Fibroblast of upper back skin (primary cell): ENCODE results near the gene SLC6A12.

Experiments
- DNase-seq: peaks from one replicate; pipeline ENCODE4 v3.0.0-alpha.2; 2013

Gene SLC6A12

DNA sequence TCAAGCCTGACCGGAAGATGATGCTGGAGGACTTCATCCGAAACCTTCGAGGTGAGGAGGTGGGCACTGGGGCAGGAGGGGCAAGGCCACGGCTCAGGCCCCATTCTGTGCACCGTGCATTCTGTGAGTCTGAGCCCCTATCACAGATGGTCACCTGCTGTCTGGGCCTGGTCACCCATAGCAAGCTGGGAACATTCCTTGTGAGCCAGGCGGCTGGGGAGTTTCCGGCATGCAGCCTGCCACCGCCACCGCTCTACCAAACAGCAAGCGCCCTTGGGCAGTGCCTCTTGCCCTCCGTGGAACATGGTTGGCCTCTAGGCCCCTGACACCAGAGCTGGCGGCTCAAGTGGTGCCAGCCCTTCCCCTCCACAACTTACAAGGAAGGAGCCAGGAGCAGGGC, 56.3 kb downstream of the SLC6A12 start:
- DNase-seq, result no peak

DNA sequence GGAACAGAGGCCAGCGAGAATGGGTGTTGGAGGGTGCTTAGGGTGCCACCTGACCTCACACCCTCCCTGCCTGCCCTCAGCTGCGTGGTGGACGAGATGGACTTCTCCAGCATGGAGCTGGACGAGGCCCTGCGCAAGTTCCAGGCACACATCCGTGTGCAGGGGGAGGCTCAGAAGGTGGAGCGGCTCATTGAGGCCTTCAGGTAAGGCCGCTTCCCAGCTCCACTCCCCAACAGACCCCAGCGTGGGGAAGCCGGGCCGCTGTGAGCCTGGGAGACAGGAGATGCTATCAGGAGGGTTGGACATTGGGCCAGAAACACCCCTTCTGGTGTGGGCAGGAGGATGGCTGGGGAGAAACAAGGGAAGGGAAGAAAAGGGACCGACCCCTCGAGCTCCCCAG, 57.0 kb downstream of the SLC6A12 start:
- no peak for DNase-seq

DNA sequence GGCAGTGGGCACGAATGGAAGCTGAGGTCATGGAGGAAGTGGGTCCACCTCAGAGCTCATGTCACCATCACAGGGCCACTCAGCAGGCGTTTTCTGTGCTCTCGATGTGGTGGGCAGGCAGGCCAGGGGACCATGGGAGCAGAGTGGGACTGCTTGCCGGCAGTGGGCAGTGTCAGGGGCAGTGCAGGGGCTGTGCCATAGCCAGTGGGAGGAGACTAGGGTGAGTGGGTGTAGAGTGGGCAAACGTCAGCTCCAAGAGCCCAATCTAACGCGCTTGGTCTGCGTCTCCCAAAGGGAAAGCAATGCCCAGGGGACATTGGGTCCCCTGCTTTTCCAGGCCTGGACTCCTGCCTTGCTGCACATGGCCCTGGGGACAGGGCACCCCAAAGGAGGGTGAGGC, 58.3 kb downstream of the SLC6A12 start:
- DNase-seq, result no peak

DNA sequence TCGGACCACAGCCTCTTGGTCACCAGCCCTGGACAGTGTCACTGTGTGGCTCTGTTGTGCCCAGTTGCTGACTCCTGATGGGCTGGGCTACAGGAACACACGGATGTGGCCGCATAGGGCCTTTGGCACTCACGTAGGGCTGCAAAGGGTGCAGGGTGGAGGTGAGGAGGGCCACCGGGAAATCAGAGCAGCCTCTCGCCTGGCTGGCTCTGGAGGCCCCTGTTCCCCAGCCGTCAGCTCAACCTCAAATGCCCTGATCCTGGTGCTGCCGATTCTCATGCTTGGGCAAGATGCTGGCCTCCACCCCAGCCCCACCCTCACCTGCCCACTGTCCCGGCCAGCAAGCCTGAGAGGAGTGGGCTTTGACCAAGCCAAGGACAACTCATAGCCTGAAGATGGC, 59.0 kb downstream of the SLC6A12 start:
- no peak for DNase-seq

DNA sequence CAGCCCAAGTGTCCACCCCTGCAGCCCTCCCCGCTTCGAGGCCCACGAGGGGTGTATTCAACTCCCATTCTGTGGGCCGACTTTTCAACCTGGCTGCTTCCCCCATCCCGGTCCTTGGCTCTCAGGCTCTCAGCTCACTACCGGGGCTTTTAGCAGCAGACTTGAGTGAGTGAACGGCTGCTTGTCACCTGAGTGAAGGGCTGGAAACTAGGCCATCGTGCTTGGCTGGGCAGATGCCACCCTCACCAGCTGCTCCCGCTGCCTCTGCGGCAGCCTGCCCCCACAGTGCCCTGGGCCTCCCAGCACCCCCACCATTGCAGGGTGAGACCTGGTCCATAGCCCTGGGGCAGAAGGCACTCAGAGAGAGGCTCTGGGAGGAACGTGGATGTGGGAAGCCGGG, 59.9 kb downstream of the SLC6A12 start:
- DNase-seq, result no peak

DNA sequence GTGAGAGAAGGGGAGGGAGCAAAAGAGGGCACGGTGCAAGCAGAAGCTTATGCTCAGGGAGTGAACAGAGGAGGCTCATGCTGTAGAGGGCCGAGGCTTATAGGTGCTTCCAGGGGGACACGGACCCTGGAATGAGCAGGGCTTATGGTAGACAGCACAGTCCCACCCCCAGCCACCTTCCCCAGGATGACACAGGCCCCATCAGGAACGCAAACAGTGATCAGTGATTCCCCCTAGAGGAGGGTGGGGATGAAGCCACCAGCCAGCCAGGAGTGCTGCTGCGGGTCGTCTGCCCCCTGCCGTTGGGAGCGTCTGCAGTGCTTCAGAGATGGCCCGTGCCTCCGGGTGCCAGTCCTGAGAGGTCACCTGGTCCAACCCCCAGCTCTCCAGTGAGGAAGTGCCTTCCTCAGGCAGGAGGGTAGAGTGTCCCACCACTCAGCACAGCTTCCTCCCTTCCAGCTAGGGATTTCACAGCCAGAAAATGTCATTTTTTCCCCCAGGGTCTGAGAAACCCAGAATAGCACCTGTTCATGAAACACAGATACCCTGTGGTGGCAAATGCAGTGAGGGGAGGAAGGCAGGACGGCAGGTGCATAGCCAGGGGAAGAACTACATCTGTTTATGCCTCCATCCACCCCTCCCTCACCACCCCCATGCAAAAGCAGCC, 60.7 kb downstream of the SLC6A12 start:
- peak; percentile 46 for DNase-seq

DNA sequence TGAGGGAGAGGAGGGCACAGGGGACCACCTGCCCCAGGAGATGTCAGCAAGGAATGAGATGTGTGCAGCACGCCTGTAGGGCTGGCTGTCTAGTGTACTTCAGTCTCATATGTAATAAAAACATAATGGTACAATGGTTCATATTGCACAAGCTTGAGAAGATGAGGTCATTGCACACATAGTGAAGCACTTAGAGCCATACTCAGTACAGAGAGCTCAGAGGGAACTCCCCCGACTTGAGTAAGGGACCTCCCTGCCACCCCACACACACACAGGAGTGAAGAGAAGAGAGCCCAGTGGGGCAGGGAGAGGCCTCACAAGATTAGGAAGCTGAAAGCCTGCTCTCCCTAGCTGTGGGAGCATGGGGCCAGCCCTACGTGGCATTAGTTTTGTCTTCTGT, 61.5 kb downstream of the SLC6A12 start:
- DNase-seq, result no peak

DNA sequence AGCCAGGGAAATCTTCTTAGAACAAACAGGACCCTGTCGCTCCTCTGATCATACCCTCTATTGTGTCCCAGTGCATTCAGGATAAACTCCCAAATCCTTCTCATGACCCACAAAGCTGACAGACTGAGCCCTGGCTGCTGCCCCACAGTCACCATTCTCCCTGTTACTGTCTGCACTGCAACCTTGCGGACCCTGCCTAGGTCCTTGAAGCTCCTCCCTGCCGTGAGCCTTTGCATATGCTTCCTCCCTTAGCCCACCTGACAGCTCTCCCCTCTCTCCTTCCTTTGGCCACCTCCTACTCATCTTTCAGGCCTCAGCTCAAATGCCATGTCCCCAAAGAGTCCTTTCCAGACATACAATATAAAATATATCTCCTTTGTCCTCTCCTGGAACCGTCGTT, 62.4 kb downstream of the SLC6A12 start:
- no peak for DNase-seq

DNA sequence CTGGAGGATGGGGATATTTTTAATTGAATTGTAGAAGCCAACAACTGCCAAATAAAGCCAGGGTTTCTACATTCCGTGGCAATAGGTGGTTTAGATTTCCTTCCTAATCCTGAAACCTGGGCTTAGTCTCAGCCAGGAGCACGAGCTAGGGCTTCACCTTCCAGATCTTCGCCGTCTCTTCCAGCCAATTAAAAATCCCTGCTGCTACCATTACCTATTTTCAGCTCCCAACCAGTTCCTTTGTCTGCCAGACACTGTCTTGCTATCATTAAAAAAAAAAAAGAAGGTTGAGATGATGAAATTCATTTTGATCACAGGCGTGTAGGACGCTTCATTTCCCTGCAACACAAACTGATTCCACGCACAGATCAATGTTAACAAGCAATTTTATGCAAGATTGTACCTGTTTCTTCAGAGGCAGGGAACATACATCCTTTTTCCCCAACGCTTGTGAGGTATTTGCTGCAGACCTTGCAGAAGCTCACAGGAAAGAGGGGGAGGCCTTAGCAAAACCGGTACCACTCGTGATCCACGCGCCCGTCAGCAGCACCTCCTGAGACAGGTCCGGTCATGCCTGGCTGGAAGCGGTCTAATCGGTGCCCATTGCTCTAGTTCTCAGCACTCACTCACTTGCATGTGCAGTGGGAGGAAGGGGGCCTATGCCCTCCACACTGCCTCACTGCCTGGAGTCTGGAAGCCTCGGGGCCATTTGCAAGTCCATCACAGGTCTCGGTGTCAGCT, 65.1 kb downstream of the SLC6A12 start:
- DNase-seq, result no peak

DNA sequence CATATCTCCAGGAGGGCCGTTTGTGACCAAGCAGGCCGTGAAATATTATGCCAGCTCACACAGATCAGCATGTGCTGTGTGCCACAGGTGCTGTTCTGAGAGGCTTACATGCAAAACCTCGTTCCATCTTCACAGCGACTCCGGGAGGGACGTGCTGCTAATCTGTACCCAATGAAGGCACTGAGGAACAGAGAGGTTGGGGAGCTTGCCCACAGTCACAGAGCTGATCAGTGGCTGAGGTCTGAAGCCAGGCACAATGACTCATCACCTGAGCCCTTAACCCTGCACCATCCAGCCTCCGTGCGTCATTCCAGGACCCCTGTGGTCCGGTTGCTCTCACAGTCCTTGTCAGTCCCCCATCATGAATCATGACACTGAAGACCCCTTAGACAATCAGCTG, 66.7 kb downstream of the SLC6A12 start:
- DNase-seq, result no peak

DNA sequence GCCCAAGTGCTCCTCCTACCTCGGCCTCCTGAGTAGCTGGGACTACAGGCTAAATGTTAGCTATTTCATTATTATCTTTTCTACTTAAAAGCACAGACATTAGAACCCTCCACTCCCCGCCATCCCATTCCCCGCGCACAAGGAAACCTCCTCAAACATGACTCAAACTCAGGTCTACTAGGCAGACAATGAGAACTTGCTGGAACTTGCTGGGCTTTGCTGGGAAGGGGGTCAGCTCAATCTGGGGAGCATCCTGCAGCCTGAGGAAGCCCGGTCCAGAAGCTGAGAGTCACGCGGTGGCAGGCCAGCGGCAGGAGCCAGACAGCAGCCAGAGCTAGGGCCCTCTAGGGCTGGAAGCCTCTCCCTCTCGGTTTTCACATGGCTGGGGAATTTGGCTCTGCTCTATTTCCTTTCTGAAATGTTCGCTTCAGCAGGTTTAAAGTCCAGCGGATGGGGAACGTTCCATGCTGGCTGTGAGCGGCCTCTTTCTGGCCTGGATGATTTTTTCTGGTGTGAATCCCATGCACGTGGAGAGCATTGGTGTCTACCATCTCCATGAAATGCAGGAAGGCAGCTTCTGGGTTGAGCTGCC, 68.5 kb downstream of the SLC6A12 start:
- DNase-seq, result no peak

DNA sequence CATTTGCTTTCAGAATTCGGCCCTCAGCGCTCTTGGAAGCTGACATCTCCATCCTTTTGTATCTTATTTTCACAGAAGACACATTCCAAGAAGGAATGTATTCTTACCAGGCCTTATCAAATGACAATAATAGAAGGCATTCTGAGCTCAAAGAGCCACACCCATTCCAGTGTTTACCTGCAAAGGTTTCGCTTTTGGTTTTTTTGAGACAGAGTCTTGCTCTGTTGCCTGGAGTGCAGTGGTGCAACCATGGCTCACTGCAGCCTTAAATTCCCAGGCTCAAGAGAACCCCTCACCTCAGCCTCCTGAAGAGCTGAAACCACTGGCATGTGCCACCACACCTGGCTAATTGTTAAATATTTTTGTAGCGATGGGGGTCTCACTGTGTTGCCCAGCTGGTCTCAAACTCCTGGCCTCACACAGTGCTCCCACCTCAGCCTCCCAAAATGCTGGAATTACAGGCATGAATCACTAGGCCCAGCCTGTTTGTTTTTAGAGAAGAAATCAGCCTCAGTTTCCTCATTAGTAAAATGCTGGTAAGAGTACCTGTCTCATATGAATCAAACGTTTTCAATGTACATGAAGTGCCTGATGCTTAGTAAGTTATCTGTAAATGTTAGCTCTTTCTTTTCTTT, 69.2 kb downstream of the SLC6A12 start:
- DNase-seq, result no peak

DNA sequence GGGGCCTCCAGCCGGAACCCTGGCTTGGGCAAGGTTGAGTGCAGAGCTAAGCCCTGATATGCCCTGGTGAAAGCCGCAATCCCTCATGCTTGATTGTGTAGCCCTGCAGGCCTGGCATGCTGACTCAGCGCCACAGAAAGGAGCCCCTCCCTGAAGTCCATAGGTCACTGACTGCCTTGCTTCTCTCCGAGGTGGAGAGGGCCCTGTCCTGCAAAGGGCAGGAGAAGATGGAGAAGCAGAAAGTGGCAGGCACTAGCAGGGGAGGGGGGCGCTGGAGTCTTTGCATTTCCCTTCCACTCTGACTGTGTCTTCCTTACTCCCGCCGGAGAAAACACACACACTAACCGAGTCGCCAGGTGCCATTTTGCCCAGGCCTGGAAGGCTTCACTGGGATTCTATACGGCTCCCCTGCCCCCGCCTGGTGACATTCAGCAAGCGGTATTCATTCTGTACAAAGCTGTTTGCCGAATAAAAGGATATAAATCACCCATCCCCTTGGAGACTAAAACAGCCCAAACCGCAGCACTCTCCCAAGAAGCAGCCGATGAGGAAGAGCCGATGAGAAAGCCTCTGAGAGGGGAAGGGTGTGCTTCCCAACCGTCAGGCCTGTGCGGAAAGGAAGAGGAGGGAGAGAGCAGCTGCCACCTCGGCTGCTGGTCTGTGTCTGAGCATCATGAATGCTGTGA, 69.8 kb downstream of the SLC6A12 start:
- peak; percentile 83 for DNase-seq

DNA sequence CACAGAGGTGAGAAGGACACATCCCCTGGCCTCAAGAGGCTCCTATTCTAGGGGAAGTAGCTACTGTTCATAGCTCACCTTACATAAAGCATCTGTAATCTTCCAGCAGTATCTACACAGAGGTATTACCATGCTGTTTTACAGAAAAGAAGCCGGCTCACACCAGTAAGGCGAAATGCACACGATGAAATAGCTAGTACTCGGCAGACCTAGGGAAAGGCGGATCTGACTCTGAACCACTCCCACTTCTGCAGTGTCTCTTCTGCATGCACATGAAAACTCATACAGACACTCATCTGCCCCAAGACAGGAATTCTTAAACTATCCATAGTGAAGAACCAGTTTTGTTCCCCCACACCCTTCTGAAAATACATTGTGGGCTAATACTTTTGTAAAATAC, 73.8 kb downstream of the SLC6A12 start:
- no peak for DNase-seq
